H1 (cell line): ENCODE data around the gene MRPS14. TPM values are rescaled to one million over a fixed set of nuclear protein-coding genes. Genes with fewer than 3 reads are reported as not detected.
A peak's percentile ranks its signal among the peaks of the same experiment; 100 is the strongest.

Experiments
- CTCF ChIA-PET: fragments of 300-600 bp; sonication (Branson Sonifier 250); formaldehyde crosslinking; loops from one replicate; lab custom pipeline; 2021; ENCODE audit not compliant: partially characterized antibody; lab: Charles Lee
- POLR2A ChIA-PET: fragments of 300-600 bp; sonication (Branson Sonifier 250); formaldehyde crosslinking; loops from one replicate; lab custom pipeline; 2021; ENCODE audit warnings: inconsistent platforms; ENCODE audit not compliant: partially characterized antibody; lab: Charles Lee
- DNase-seq, 2 experiments: peaks; one replicate each; pipeline versions ENCODE4 v3.0.0 to v3.0.0-alpha.2; 2010 to 2022; ENCODE audit warnings: low spot score in 2 of 2, low read depth in 1 of 2, mixed read lengths in 1 of 2
- FAIRE-seq: peaks from 2 replicates; lab custom pipeline; 2011; peaks lifted over from hg19 to GRCh38; lab: Jason Lieb, UNC
- H2AFZ ChIP-seq: 2 replicates; pipeline ENCODE4 v1.8.1; 2012; ENCODE audit warnings: low read length, inconsistent platforms
- H2AK5ac ChIP-seq: 2 replicates; pipeline ENCODE4 v1.6.1; 2013; ENCODE audit warnings: low read depth, low read length
- H2BK120ac ChIP-seq: replicated peaks from 2 replicates; pipeline ENCODE3; 2013; ENCODE audit warnings: low read depth, low read length, inconsistent platforms
- H2BK12ac ChIP-seq: 2 replicates; pipeline ENCODE4 v1.6.1; 2013; ENCODE audit warnings: low read depth, low read length
- H2BK15ac ChIP-seq: 2 replicates; pipeline ENCODE4 v1.6.1; 2013; ENCODE audit warnings: low read length
- H2BK20ac ChIP-seq: 2 replicates; pipeline ENCODE4 v1.6.1; 2013; ENCODE audit warnings: low read length
- H2BK5ac ChIP-seq: 2 replicates; pipeline ENCODE4 v1.6.1; 2013; ENCODE audit warnings: low read depth, low read length
- H3K14ac ChIP-seq: 2 replicates; pipeline ENCODE4 v1.6.1; 2013; ENCODE audit warnings: inconsistent platforms; ENCODE audit not compliant: insufficient read length
- H3K18ac ChIP-seq: 2 replicates; pipeline ENCODE4 v1.6.1; 2013; ENCODE audit warnings: low read length; ENCODE audit errors: extremely low read depth
- H3K23ac ChIP-seq: 2 replicates; pipeline ENCODE4 v1.6.1; 2013; ENCODE audit warnings: inconsistent platforms; ENCODE audit not compliant: insufficient read length
- H3K23me2 ChIP-seq: 2 replicates; pipeline ENCODE4 v1.6.1; 2013; ENCODE audit warnings: low read depth, low read length
- H3K27ac ChIP-seq: 2 replicates; pipeline ENCODE4 v1.6.1; 2011; ENCODE audit warnings: low read depth, low read length, inconsistent platforms
- H3K27me3 ChIP-seq, 4 experiments: replicated peaks in 1 of 4; 1 replicate in 1 of 4; 2 replicates in 3 of 4; pipeline versions ENCODE4 v1.6.1 to v1.8.1; 2011 to 2013; ENCODE audit warnings: low read length in 3 of 4, mild to moderate bottlenecking in 3 of 4, inconsistent platforms in 2 of 4, mixed read lengths in 2 of 4, moderate library complexity in 1 of 4; ENCODE audit not compliant: control insufficient read depth in 3 of 4, insufficient read depth in 3 of 4; ENCODE audit errors: extremely low read depth in 1 of 4
- H3K36me3 ChIP-seq, 4 experiments: 2 replicates each; pipeline versions ENCODE4 v1.6.1 to v1.8.1; 2011 to 2013; ENCODE audit warnings: mild to moderate bottlenecking in 4 of 4, low read length in 3 of 4, moderate library complexity in 2 of 4, control low read depth in 1 of 4, inconsistent platforms in 1 of 4; ENCODE audit not compliant: insufficient read depth in 4 of 4, control insufficient read depth in 2 of 4
- H3K4ac ChIP-seq: replicated peaks from 2 replicates; pipeline ENCODE3; 2013; ENCODE audit warnings: low read length, low read depth, mixed read lengths, inconsistent platforms; ENCODE audit not compliant: insufficient read length
- H3K4me1 ChIP-seq, 4 experiments: replicated peaks in 1 of 4; 1 replicate in 1 of 4; 2 replicates in 3 of 4; pipeline versions ENCODE4 v1.6.1 to v1.8.1; 2011 to 2013; ENCODE audit warnings: low read length in 3 of 4, inconsistent platforms in 2 of 4, mixed read lengths in 1 of 4; ENCODE audit not compliant: insufficient read depth in 4 of 4, control insufficient read depth in 3 of 4
- H3K4me2 ChIP-seq, 2 experiments: 2 replicates each; pipeline versions ENCODE4 v1.6.1 to v1.8.1; 2011 to 2013; ENCODE audit warnings: low read depth in 2 of 2, low read length in 2 of 2, control low read depth in 1 of 2, inconsistent platforms in 1 of 2, mild to moderate bottlenecking in 1 of 2; ENCODE audit not compliant: insufficient read depth in 1 of 2
- H3K4me3 ChIP-seq, 4 experiments: fragments of 200-600, 300-600 bp in 1 of 4; sonication (generic), shearing (Covaris generic), sonication (Bioruptor Twin) in 1 of 4; 2 replicates each; pipeline versions ENCODE4 v1.5.1 to v1.8.1; 2011 to 2016; ENCODE audit warnings: low read length in 4 of 4, low read depth in 3 of 4, control low read depth in 2 of 4, inconsistent platforms in 2 of 4, mild to moderate bottlenecking in 2 of 4, mixed read lengths in 1 of 4, moderate library complexity in 1 of 4; ENCODE audit not compliant: insufficient read depth in 2 of 4; ENCODE audit errors: extremely low read depth in 1 of 4
- H3K56ac ChIP-seq: replicated peaks from 2 replicates; pipeline ENCODE3; 2013; ENCODE audit warnings: low read depth, mild to moderate bottlenecking, mixed read lengths, low read length, inconsistent platforms; ENCODE audit not compliant: insufficient read length
- H3K79me1 ChIP-seq: 2 replicates; pipeline ENCODE4 v1.6.1; 2013; ENCODE audit warnings: low read depth, low read length, control low read depth
- H3K79me2 ChIP-seq, 2 experiments: 2 replicates each; pipeline versions ENCODE4 v1.6.1 to v1.8.1; 2012 to 2013; ENCODE audit warnings: low read length in 2 of 2, mild to moderate bottlenecking in 2 of 2, inconsistent platforms in 1 of 2; ENCODE audit not compliant: insufficient read depth in 2 of 2, control insufficient read depth in 1 of 2
- H3K9ac ChIP-seq, 4 experiments: replicated peaks in 1 of 4; 1 replicate in 1 of 4; 2 replicates in 3 of 4; pipeline versions ENCODE4 v1.6.1 to v1.8.1; 2011 to 2013; ENCODE audit warnings: low read depth in 3 of 4, low read length in 3 of 4, control low read depth in 2 of 4, mild to moderate bottlenecking in 2 of 4, moderate library complexity in 2 of 4, inconsistent platforms in 1 of 4; ENCODE audit errors: extremely low read depth in 1 of 4
- H3K9me3 ChIP-seq, 2 experiments: 2 replicates each; pipeline versions ENCODE4 v1.6.1 to v1.8.1; 2012 to 2013; ENCODE audit warnings: mild to moderate bottlenecking in 2 of 2, moderate library complexity in 2 of 2, control low read depth in 1 of 2, inconsistent platforms in 1 of 2, low read depth in 1 of 2, low read length in 1 of 2, mixed read lengths in 1 of 2; ENCODE audit not compliant: insufficient read depth in 2 of 2
- H4K20me1 ChIP-seq, 2 experiments: replicated peaks in 1 of 2; 2 replicates each; pipeline versions ENCODE3 to v1.8.1; 2011 to 2013; ENCODE audit warnings: inconsistent platforms in 2 of 2, low read length in 2 of 2, mild to moderate bottlenecking in 1 of 2; ENCODE audit not compliant: insufficient read depth in 2 of 2, control insufficient read depth in 1 of 2
- H4K5ac ChIP-seq: 2 replicates; pipeline ENCODE4 v1.6.1; 2013; ENCODE audit warnings: low read length, low read depth, mixed read lengths, inconsistent platforms; ENCODE audit not compliant: insufficient read length
- H4K8ac ChIP-seq: 2 replicates; pipeline ENCODE4 v1.8.0; 2013; ENCODE audit warnings: mild to moderate bottlenecking, moderate library complexity, low read length, inconsistent platforms; ENCODE audit not compliant: insufficient read depth; ENCODE audit errors: extremely low read depth
- H4K91ac ChIP-seq: replicated peaks from 2 replicates; pipeline ENCODE3; 2013; ENCODE audit warnings: low read length, mixed read lengths, inconsistent platforms; ENCODE audit not compliant: insufficient read length
- ATF3 ChIP-seq: IDR thresholded peaks from 2 replicates; pipeline ENCODE4 v1.6.1; 2011; ENCODE audit warnings: low read depth, mild to moderate bottlenecking, low read length; ENCODE audit not compliant: insufficient read depth
- BRCA1 ChIP-seq: IDR thresholded peaks from 2 replicates; pipeline ENCODE4 v1.6.1; 2012; ENCODE audit warnings: low read depth, low read length, improper control_type of control experiment
- EGR1 ChIP-seq: IDR thresholded peaks from 2 replicates; pipeline ENCODE4 v1.6.1; 2011; ENCODE audit warnings: low read depth, low read length, borderline replicate concordance
- EP300 ChIP-seq, 2 experiments: IDR thresholded peaks; 1 replicate in 1 of 2; 2 replicates in 1 of 2; pipeline ENCODE4 v1.6.1; 2011 to 2012; ENCODE audit warnings: low read depth in 2 of 2, low read length in 2 of 2, mild to moderate bottlenecking in 2 of 2, borderline replicate concordance in 1 of 2, inconsistent platforms in 1 of 2, moderate library complexity in 1 of 2
- KDM5A ChIP-seq: fragments of 200-600 bp; IDR thresholded peaks from 2 replicates; pipeline ENCODE4 v1.7.1; 2012; ENCODE audit warnings: mild to moderate bottlenecking, low read length, inconsistent platforms, mixed read lengths
- MAFK ChIP-seq: IDR thresholded peaks from 2 replicates; pipeline ENCODE4 v1.6.1; 2012; ENCODE audit warnings: low read depth, mild to moderate bottlenecking, improper control_type of control experiment, low read length
- RAD21 ChIP-seq, 2 experiments: IDR thresholded peaks in 1 of 2; conservative IDR thresholded peaks in 1 of 2; 2 replicates each; pipeline ENCODE4 v1.6.1; 2011; ENCODE audit warnings: low read depth in 2 of 2, low read length in 2 of 2, improper control_type of control experiment in 1 of 2, inconsistent platforms in 1 of 2, mild to moderate bottlenecking in 1 of 2, moderate library complexity in 1 of 2
- RXRA ChIP-seq: IDR thresholded peaks from 2 replicates; pipeline ENCODE4 v1.6.1; 2011; ENCODE audit warnings: low read depth, mild to moderate bottlenecking, low read length, moderate library complexity; ENCODE audit not compliant: insufficient read depth
- TAF1 ChIP-seq: IDR thresholded peaks from 2 replicates; pipeline ENCODE4 v1.6.1; 2011; ENCODE audit warnings: mild to moderate bottlenecking, low read depth, low read length
- WGBS, 2 experiments: shearing (Covaris generic) in 1 of 2; methylation state at CpG; one replicate each; pipeline versions ENCODE4 v1.1.6 to v1.1.7; 2013 to 2015; ENCODE audit warnings: low lambda C conversion rate in 2 of 2, mixed read lengths in 2 of 2, inconsistent platforms in 1 of 2, low coverage in 1 of 2, missing lambda C conversion rate in 1 of 2; ENCODE audit not compliant: insufficient replicate concordance in 2 of 2, insufficient coverage in 1 of 2, insufficient read length in 1 of 2; ENCODE audit errors: extremely low coverage in 1 of 2, missing lambda C conversion rate in 1 of 2; 5-methylcytosine and 5-hydroxymethylcytosine counted together
- polyA plus RNA-seq, 7 experiments: library from polyadenylated mRNA; depleted of rRNA in 3 of 7; stranded (reverse) in 5 of 7; unstranded in 2 of 7; fragments of >200 nt in 5 of 7; fragments of 200-250 nt in 2 of 7; gene quantifications; 1 replicate in 5 of 7; 2 replicates in 1 of 7; 4 replicates in 1 of 7; pipeline versions ENCODE4 v1.2.1 to v1.2.3, GENCODE V29; 2011 to 2013; ENCODE audit warnings: missing spikeins in 2 of 7, mixed read lengths in 2 of 7
- total RNA-seq: library from RNA; stranded (reverse); fragmentation: NEBNext Ultra II Directional; extraction: Animal tissue kit (Norgen Biotek cat#: 25700); gene quantifications from 2 replicates; pipeline ENCODE4 v1.2.1, GENCODE V29; 2021

The MRPS14 gene
- total and polyA plus RNA-seq, 2 of the 8 experiments (the other 6 are each of a cell fraction or from before 2014, with no cell fraction given): 27.5 to 38.7 TPM

DNA sequence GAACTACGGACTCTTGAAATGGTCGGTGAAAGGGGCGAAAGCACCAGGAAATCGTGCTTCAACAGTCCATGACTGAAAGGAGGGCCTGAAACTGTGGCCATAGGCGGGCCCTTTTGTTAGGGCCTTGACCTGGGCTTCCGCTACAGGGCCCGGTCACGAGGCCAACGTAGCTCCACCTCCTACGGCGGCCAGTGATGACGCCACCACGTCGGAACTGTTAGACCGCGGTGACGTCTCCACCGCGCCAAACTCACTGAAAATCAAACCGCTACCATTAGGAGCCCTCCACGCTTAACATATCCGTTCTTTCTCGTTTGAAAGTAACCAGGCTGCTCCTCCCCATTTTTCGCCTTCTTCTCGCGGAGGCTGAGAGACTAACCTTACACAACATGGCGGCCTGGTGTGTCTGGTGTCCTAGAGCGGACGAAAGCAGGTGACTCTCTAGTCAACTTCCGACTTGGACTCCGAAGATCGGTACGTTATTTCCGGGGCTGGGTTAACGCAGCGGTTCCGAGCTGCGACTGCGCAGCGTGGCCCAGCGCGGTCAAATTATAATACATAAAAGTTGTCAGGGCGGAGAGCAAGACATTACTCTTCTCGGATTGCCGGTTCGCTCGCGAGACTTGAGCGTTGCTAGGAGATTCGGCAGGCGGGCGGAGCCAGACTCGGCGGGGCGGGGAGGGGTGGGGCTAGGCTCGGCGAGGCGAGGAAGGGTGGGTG is 23.8 kb downstream of the MRPS14 start:
- peak; percentile 69 for FAIRE-seq
- peak overlapping the region; percentile 82 for H4K91ac ChIP-seq
- peak overlapping the region; percentile 95; the same call in 1 of the 2 replicates for H2BK12ac ChIP-seq
- peak overlapping the region; percentile 98 for H2AFZ ChIP-seq
- no peaks in the 10 kb centered on the region for H3K79me1 ChIP-seq
- H3K9me3 ChIP-seq: no peaks in the 10 kb centered on the region
- ChIA-PET POLR2A (interaction anchor here (0.6 to 4.5 kb wide), 53 partner anchors 10 to 810 kb away, joined by 3 to 66 read pairs (median 5); partner anchors contain the start of gene MRPS14), CTCF (interaction anchor here (0.6 to 3.1 kb wide), 20 partner anchors 10 to 249 kb away, joined by 3 to 27 read pairs (median 3); partner anchors contain the start of gene MRPS14)
- H2BK5ac ChIP-seq: peak overlapping the region; percentile 99
- H3K4me2 ChIP-seq: peak overlapping the region; percentile 93 to 97
- DNase-seq: peak; percentile 92 to 97
- H2AK5ac ChIP-seq: peak overlapping the region; percentile 44; the same call in 1 of the 2 replicates
- H3K56ac ChIP-seq: peak overlapping the region; percentile 94
- H2BK15ac ChIP-seq: 0 out of 2 replicates have a peak overlapping the region, but pooled peaks have one; percentile 24
- WGBS, 2 experiments: 2% methylated on average over 54 of the region's 58 CpGs; no CpG with 5 or more reads in 1 of the 2 experiments
- no peak overlapping the region for H3K14ac ChIP-seq
- H3K18ac ChIP-seq: peak overlapping the region; percentile 89
- H3K4ac ChIP-seq: peak overlapping the region; percentile 2
- H3K4me1 ChIP-seq: peaks cover 0 to 4% (median 0%) of the 10 kb centered on the region in 4 experiments; a peak in 1 of 7 replicates
- H3K23ac ChIP-seq: no peak overlapping the region
- H4K20me1 ChIP-seq: peaks cover 0 to 5% of the 10 kb centered on the region in 2 experiments
- peak overlapping the region; percentile 90 to 100 (median 99) for H3K9ac ChIP-seq
- H3K27ac ChIP-seq: peak overlapping the region; percentile 100
- peaks cover 31 to 43% of the 10 kb centered on the region in 2 experiments for H3K79me2 ChIP-seq
- H2BK120ac ChIP-seq: peak overlapping the region; percentile 22
- peak overlapping the region; percentile 80 for H4K5ac ChIP-seq
- H3K36me3 ChIP-seq: no peaks in the 10 kb centered on the region
- H3K23me2 ChIP-seq: peaks cover 5% of the 10 kb centered on the region
- H4K8ac ChIP-seq: peak overlapping the region; percentile 98; the same call in 1 of the 2 replicates
- H3K4me3 ChIP-seq: peak overlapping the region; percentile 92 to 96 (median 94)
- no peak overlapping the region for H2BK20ac ChIP-seq
- no peaks in the 10 kb centered on the region for H3K27me3 ChIP-seq
- no peak; the same call in 1 of the 2 replicates for TF ChIP-seq EGR1
- TF ChIP-seq TAF1: peak; percentile 94
- peak; percentile 81 for TF ChIP-seq ATF3
- TF ChIP-seq MAFK: no peak
- peak; percentile 68 for TF ChIP-seq BRCA1
- TF ChIP-seq RAD21 (IDR thresholded peaks at IDR 0.05 in 1 of 2, conservative IDR thresholded peaks at IDR 0.05 in 1 of 2; ENCODE audit: low read depth in 2 of 2, low read length in 2 of 2): no peak
- 0 out of 2 replicates have a peak, but pooled peaks have one; percentile 53 for TF ChIP-seq KDM5A
- TF ChIP-seq EP300 (IDR thresholded peaks at IDR 0.05; ENCODE audit: borderline replicate concordance in 1 of 2, low read depth in 2 of 2, low read length in 2 of 2): peak in 1 of 2 experiments; percentile 53; a peak in 1 of 3 replicates
- no peak for TF ChIP-seq RXRA
